MM.1S (cell line): ENCODE measurements around the gene SH2D4B.

Experiments
- DNase-seq: peaks from one replicate; pipeline ENCODE4 v3.0.0-alpha.2; 2015
- H2AFZ ChIP-seq: fragments of 300-600 bp; sonication (generic); 2 replicates; pipeline ENCODE4 v1.6.0; 2016; ENCODE audit warnings: antibody characterized with exemption, low read length
- H3F3A ChIP-seq: fragments of 300-600 bp; sonication (generic); 2 replicates; pipeline ENCODE4 v1.6.1; 2016; ENCODE audit warnings: mild to moderate bottlenecking, antibody characterized with exemption, low read length, moderate library complexity, mixed read lengths; ENCODE audit not compliant: insufficient read depth
- H3K27ac ChIP-seq: fragments of 300-600 bp; sonication (generic); 2 replicates; pipeline ENCODE4 v1.5.1; 2016; ENCODE audit warnings: mild to moderate bottlenecking, low read length
- H3K27me3 ChIP-seq: fragments of 300-600 bp; sonication (generic); replicated peaks from 2 replicates; pipeline ENCODE4 v1.6.0; 2016; ENCODE audit warnings: low read length; ENCODE audit not compliant: insufficient read depth
- H3K36me3 ChIP-seq: fragments of 300-600 bp; sonication (generic); replicated peaks from 2 replicates; pipeline ENCODE4 v1.6.1; 2016; ENCODE audit warnings: mild to moderate bottlenecking, low read length, mixed read lengths; ENCODE audit not compliant: insufficient read depth
- H3K4me1 ChIP-seq: fragments of 300-600 bp; sonication (generic); 2 replicates; pipeline ENCODE4 v1.6.1; 2016; ENCODE audit warnings: low read length, mixed read lengths
- H3K4me2 ChIP-seq: fragments of 300-600 bp; sonication (generic); 2 replicates; pipeline ENCODE4 v1.6.0; 2016; ENCODE audit warnings: low read depth, low read length
- H3K4me3 ChIP-seq: fragments of 300-600 bp; sonication (generic); 2 replicates; pipeline ENCODE4 v1.5.1; 2016; ENCODE audit warnings: low read length, mixed read lengths
- H3K79me2 ChIP-seq: fragments of 300-600 bp; sonication (generic); 2 replicates; pipeline ENCODE4 v1.6.1; 2016; ENCODE audit warnings: mixed run types, low read length, mixed read lengths
- H3K9ac ChIP-seq: fragments of 300-600 bp; sonication (generic); 2 replicates; pipeline ENCODE4 v1.6.1; 2016; ENCODE audit warnings: low read length, mixed read lengths
- H3K9me2 ChIP-seq: fragments of 300-600 bp; sonication (generic); replicated peaks from 2 replicates; pipeline ENCODE4 v1.6.1; 2016; ENCODE audit warnings: mild to moderate bottlenecking, low read length, mixed read lengths; ENCODE audit not compliant: insufficient read depth
- H3K9me3 ChIP-seq: fragments of 300-600 bp; sonication (generic); replicated peaks from 2 replicates; pipeline ENCODE4 v1.6.1; 2016; ENCODE audit warnings: mild to moderate bottlenecking, low read length, mixed read lengths; ENCODE audit not compliant: insufficient read depth
- H4K20me1 ChIP-seq: fragments of 300-600 bp; sonication (generic); 2 replicates; pipeline ENCODE4 v1.6.1; 2016; ENCODE audit warnings: mild to moderate bottlenecking, low read length, moderate library complexity, mixed read lengths; ENCODE audit not compliant: insufficient read depth
- CTCF ChIP-seq: fragments of 300-600 bp; sonication (generic); IDR thresholded peaks from 2 replicates; pipeline ENCODE4 v1.5.1; 2016; ENCODE audit warnings: antibody characterized with exemption, low read length, mixed read lengths
- EZH2 ChIP-seq: fragments of 300-600 bp; sonication (generic); optimal IDR thresholded peaks from 2 replicates; pipeline ENCODE3; 2017; ENCODE audit warnings: low read depth, mild to moderate bottlenecking, antibody characterized with exemption, low read length, mixed read lengths
- EZH2phosphoT487 ChIP-seq: fragments of 300-600 bp; sonication (generic); IDR thresholded peaks from 2 replicates; pipeline ENCODE4 v1.6.1; 2018; ENCODE audit warnings: antibody characterized with exemption, low read length

Gene SH2D4B

GRCh38 chr10:80686734-80687475, 149.2 kb downstream of the SH2D4B start:
- TF ChIP-seq EZH2phosphoT487 (no peak), CTCF (no peak), EZH2 (no peak)
- H3F3A ChIP-seq, result no peaks in the 10 kb centered on the region
- no peak overlapping the region for H3K27ac ChIP-seq
- H3K9me2 ChIP-seq, result no peaks in the 10 kb centered on the region
- no peak overlapping the region for H3K9ac ChIP-seq
- no peaks in the 10 kb centered on the region for H4K20me1 ChIP-seq
- H3K4me2 ChIP-seq, result no peak overlapping the region
- no peak for DNase-seq
- no peaks in the 10 kb centered on the region for H3K79me2 ChIP-seq
- no peaks in the 10 kb centered on the region for H3K27me3 ChIP-seq
- H3K36me3 ChIP-seq, result no peaks in the 10 kb centered on the region
- no peak overlapping the region for H2AFZ ChIP-seq
- no peaks in the 10 kb centered on the region for H3K4me1 ChIP-seq
- no peaks in the 10 kb centered on the region for H3K9me3 ChIP-seq
- no peak overlapping the region for H3K4me3 ChIP-seq

DNA sequence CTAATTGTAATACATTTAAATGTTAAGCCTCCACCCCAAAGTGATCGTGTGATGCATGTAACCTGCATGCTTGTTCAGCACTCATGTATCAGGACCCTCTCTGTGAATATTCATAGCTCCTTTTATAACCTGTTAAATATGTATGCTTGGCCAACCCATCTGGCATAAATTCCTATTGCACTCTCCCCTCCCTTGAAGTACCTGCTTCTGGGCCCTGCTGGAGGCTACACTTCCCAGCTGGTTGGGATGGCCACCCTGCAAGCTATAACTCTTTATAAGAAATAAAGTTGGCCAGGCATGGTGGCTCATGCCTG, 149.7 kb downstream of the SH2D4B start:
- no peak for DNase-seq
- no peak overlapping the region for H2AFZ ChIP-seq
- no peaks in the 10 kb centered on the region for H3F3A ChIP-seq
- H3K9me3 ChIP-seq, result no peaks in the 10 kb centered on the region
- no peak overlapping the region for H3K27ac ChIP-seq
- H3K79me2 ChIP-seq, result no peaks in the 10 kb centered on the region
- no peak overlapping the region for H3K4me2 ChIP-seq
- no peaks in the 10 kb centered on the region for H3K27me3 ChIP-seq
- H3K9ac ChIP-seq, result no peak overlapping the region
- H3K9me2 ChIP-seq, result no peaks in the 10 kb centered on the region
- H3K4me1 ChIP-seq, result no peaks in the 10 kb centered on the region
- no peaks in the 10 kb centered on the region for H3K36me3 ChIP-seq
- TF ChIP-seq CTCF, result no peak
- TF ChIP-seq EZH2, result no peak
- TF ChIP-seq EZH2phosphoT487, result no peak
- no peak overlapping the region for H3K4me3 ChIP-seq
- no peaks in the 10 kb centered on the region for H4K20me1 ChIP-seq

GRCh38 chr10:80690434-80690833, 152.7 kb downstream of the SH2D4B start:
- DNase-seq, result no peak
- H2AFZ ChIP-seq, result no peak overlapping the region
- no peak for TF ChIP-seq EZH2phosphoT487
- no peak for TF ChIP-seq EZH2
- no peak for TF ChIP-seq CTCF
- no peaks in the 10 kb centered on the region for H3K27me3 ChIP-seq
- H3F3A ChIP-seq, result no peaks in the 10 kb centered on the region
- no peak overlapping the region for H3K27ac ChIP-seq
- H3K4me2 ChIP-seq, result no peak overlapping the region
- no peak overlapping the region for H3K4me3 ChIP-seq
- H3K36me3 ChIP-seq, result no peaks in the 10 kb centered on the region
- H3K9me3 ChIP-seq, result no peaks in the 10 kb centered on the region
- no peak overlapping the region for H3K9ac ChIP-seq
- no peaks in the 10 kb centered on the region for H4K20me1 ChIP-seq
- H3K79me2 ChIP-seq, result no peaks in the 10 kb centered on the region
- no peaks in the 10 kb centered on the region for H3K9me2 ChIP-seq
- H3K4me1 ChIP-seq, result no peaks in the 10 kb centered on the region
